Activated B cell treated with CpG ODN at 0.5 μM for 24 hours (primary cell): ENCODE measurements around the gene CNTD1. TPM values are rescaled to one million over a fixed set of nuclear protein-coding genes. Genes with fewer than 3 reads are reported as not detected.
"Not testable (repeated sequence)": the region's sequence is repeated elsewhere in the genome, so short reads cannot be mapped to it uniquely, and the experiment has no call there.

ENCODE experiments used
- ATAC-seq: fragments of 200-7000 bp; cut with Tn5 transposase; one replicate; pipeline ENCODE4 v1.10.0; 2021; ENCODE audit warnings: low read depth, mild to moderate bottlenecking, moderate library complexity
- CTCF ChIA-PET: fragments of 350-600 bp; sonication (Branson Sonifier 250); formaldehyde crosslinking; loops from one replicate; lab custom pipeline; 2021; ENCODE audit warnings: antibody characterized with exemption; lab: Charles Lee
- POLR2A ChIA-PET: fragments of 350-600 bp; sonication (Branson Sonifier 250); formaldehyde crosslinking; loops from one replicate; lab custom pipeline; 2021; ENCODE audit warnings: antibody characterized with exemption; lab: Charles Lee
- DNase-seq: peaks from one replicate; pipeline ENCODE4 v3.0.0; 2022
- H3K27ac Mint-ChIP-seq: one replicate; pipeline ENCODE4 v1.8.0; 2020; ENCODE audit warnings: mixed read lengths
- H3K27me3 Mint-ChIP-seq: one replicate; pipeline ENCODE4 v1.8.0; 2021; ENCODE audit warnings: mixed read lengths
- H3K36me3 Mint-ChIP-seq: one replicate; pipeline ENCODE4 v1.8.0; 2021; ENCODE audit warnings: low read depth, mixed read lengths
- H3K4me1 Mint-ChIP-seq: one replicate; pipeline ENCODE4 v1.8.0; 2021; ENCODE audit warnings: mixed read lengths
- H3K4me3 Mint-ChIP-seq: one replicate; pipeline ENCODE4 v1.8.0; 2020; ENCODE audit warnings: mild to moderate bottlenecking, mixed read lengths
- H3K9me3 Mint-ChIP-seq: one replicate; pipeline ENCODE4 v1.8.0; 2020; ENCODE audit warnings: mixed read lengths
- intact Hi-C: fragments of 100-400 bp; cut with micrococcal nuclease; formaldehyde crosslinking; loops from one replicate; pipeline ENCODE4 v1.15.1; 2024
- total RNA-seq: library from RNA; stranded (reverse); gene quantifications from 2 replicates; pipeline ENCODE4 v1.2.3, GENCODE V29; 2022
- TF ChIP-seq, protein P1 (sequence below): fragments of 200-600 bp; IDR thresholded peaks from one replicate; pipeline ENCODE4 v1.8.0; 2022; ENCODE audit warnings: antibody characterized with exemption, mild to moderate bottlenecking

Gene CNTD1
- total RNA-seq, 1 donor from 2014 or later = not detected

DNA sequence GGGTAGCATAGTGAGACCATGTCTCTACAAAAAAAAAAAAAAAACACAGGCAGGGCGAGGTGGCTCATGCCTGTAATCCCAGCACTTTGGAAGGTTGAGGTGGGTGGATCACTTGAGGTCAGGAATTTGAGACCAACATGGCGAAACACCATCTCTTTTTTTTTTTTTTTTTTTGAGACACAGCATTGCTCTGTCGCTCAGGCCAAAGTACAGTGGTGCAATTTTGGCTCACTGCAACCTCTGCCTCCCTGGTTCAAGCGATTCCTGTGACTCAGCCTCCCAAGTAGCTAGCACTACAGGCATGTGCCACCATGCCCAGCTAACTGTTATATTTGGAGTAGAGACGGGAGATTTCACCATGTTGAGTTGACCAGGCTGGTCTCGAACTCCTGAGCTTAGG lies 32.5 kb upstream of the CNTD1 start:
- no peak overlapping the region for H3K4me3 Mint-ChIP-seq
- no peaks in the 10 kb centered on the region for H3K9me3 Mint-ChIP-seq
- no peaks in the 10 kb centered on the region for H3K4me1 Mint-ChIP-seq
- H3K27me3 Mint-ChIP-seq = peaks cover 31% of the 10 kb centered on the region
- intact Hi-C loops = no loop called here
- H3K36me3 Mint-ChIP-seq = no peaks in the 10 kb centered on the region
- ChIA-PET POLR2A (no interaction called here), CTCF (interaction anchor here (2.6 kb wide), 1 partner anchor 188 kb away, joined by 8 read pairs; the partner anchor contains the start of gene PSMC3IP)
- no peak overlapping the region for H3K27ac Mint-ChIP-seq
- TF ChIP-seq, protein P1, sequence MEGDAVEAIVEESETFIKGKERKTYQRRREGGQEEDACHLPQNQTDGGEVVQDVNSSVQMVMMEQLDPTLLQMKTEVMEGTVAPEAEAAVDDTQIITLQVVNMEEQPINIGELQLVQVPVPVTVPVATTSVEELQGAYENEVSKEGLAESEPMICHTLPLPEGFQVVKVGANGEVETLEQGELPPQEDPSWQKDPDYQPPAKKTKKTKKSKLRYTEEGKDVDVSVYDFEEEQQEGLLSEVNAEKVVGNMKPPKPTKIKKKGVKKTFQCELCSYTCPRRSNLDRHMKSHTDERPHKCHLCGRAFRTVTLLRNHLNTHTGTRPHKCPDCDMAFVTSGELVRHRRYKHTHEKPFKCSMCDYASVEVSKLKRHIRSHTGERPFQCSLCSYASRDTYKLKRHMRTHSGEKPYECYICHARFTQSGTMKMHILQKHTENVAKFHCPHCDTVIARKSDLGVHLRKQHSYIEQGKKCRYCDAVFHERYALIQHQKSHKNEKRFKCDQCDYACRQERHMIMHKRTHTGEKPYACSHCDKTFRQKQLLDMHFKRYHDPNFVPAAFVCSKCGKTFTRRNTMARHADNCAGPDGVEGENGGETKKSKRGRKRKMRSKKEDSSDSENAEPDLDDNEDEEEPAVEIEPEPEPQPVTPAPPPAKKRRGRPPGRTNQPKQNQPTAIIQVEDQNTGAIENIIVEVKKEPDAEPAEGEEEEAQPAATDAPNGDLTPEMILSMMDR = no peak
- ATAC-seq (no peak), DNase-seq (no peak)

DNA sequence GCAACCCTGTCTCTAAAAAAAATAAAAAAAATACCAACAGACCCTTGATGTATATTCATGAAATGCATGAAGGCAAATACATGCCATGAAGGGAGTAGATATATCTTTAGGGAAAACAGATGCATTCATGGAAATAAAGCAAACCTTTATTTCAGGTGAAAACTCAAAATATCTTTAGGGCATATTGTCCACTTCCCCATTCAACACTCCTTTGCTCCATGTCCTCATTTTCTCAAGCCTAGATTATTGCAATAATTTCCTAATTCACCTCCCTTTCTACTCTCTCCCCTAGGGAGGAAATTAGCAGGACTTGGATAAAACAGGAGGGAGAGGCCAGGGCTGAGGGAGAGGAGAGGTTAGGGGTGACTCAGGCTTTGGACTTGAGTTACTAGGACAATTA lies 31.1 kb upstream of the CNTD1 start:
- no peak for ATAC-seq
- DNase-seq = no peak
- Mint-ChIP-seq H3K4me1 (peaks cover 7% of the 10 kb centered on the region), H3K27me3 (peaks cover 21% of the 10 kb centered on the region), H3K9me3 (no peaks in the 10 kb centered on the region), H3K4me3 (no peak overlapping the region), H3K27ac (no peak overlapping the region), H3K36me3 (no peaks in the 10 kb centered on the region)
- intact Hi-C loops = no loop called here
- CTCF ChIA-PET = interaction anchor here (2.6 kb wide), 1 partner anchor 189 kb away, joined by 8 read pairs; the partner anchor contains the start of gene PSMC3IP
- TF ChIP-seq, protein P1 = no peak
- POLR2A ChIA-PET = interaction anchor here (0.6 kb wide), 1 partner anchor 231 kb away, joined by 3 read pairs; no protein-coding TSS in a partner anchor

DNA sequence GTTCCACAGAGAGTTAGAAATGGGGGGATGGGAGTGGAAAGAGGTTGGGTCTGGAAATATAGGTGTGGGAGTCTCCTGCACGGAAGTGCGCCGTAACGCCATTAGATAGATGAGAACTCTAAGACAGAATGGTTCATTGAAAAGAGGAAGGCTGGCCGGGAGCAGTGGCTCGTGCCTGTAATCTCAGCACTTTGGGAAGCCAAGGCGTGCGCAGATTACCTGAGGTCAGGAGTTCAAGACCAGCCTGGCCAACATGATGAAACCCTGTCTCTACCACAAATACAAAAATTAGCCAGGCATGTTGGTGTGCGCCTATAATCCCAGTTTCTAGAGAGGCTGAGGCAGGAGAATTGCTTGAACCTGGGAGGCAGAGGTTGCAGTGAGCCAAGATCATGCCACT lies 30.7 kb upstream of the CNTD1 start:
- DNase-seq, intact Hi-C loops, POLR2A ChIA-PET, H3K36me3 Mint-ChIP-seq, CTCF ChIA-PET, H3K4me3 Mint-ChIP-seq, H3K27ac Mint-ChIP-seq, ATAC-seq, H3K9me3 Mint-ChIP-seq: not testable (repeated sequence)
- H3K27me3 Mint-ChIP-seq = peaks cover 17% of the 10 kb centered on the region
- H3K4me1 Mint-ChIP-seq = peaks cover 11% of the 10 kb centered on the region

DNA sequence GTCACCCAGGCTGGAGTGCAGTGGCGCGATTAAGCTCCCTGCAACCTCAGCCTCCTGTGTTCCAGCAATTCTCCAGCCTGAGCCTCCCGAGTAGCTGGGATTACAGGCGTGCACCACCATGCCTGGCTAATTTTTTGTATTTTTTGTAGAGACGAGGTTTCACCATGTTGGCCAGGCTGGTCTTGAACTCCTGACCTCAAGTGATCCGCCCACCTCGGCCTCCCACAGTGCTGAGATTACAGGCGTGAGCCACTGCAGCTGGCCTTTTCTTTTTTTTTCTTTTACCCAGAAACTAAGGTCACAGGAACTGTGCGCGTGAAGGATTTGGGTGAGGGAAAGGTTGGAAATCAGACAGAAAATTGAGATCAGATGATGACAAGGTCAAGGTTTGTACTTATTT lies 28.7 kb upstream of the CNTD1 start:
- ChIA-PET CTCF (interaction anchor here (0.9 kb wide), 1 partner anchor 47 kb away, joined by 3 read pairs; no protein-coding TSS in a partner anchor), POLR2A (interaction anchor here (0.6 to 2.6 kb wide), 2 partner anchors 26 to 192 kb away, joined by 4 to 6 read pairs; partner anchors contain the start of gene PSMC3IP)
- peaks cover 13% of the 10 kb centered on the region for H3K27me3 Mint-ChIP-seq
- DNase-seq, H3K9me3 Mint-ChIP-seq, H3K4me3 Mint-ChIP-seq, ATAC-seq, intact Hi-C loops, H3K27ac Mint-ChIP-seq: not testable (repeated sequence)
- peaks cover 14% of the 10 kb centered on the region for H3K36me3 Mint-ChIP-seq
- H3K4me1 Mint-ChIP-seq = peaks cover 29% of the 10 kb centered on the region

DNA sequence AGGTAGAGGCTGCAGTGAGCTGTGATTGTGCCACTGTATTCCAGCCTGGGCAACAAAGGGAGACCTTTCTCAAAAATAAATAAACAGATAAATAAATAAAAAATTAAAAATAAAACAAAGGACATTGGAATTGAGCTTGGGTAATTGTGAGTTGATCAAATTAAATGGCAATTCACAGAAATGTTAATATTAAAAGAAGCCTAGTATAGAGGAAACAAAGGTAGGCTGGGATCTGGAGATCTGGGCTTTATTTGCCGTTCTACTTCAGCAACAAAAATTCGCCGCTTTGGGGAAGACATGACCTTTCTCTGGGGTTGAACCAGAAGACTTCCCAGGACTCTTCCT lies 25.7 kb upstream of the CNTD1 start:
- ATAC-seq (peak; percentile 21), DNase-seq (no peak)
- H3K27me3 Mint-ChIP-seq = peaks cover 2% of the 10 kb centered on the region
- H3K36me3 Mint-ChIP-seq = peaks cover 37% of the 10 kb centered on the region
- CTCF ChIA-PET = interaction anchor here (0.8 to 2.8 kb wide), 5 partner anchors 9 to 195 kb away, joined by 3 to 15 read pairs (median 6); partner anchors contain the start of genes PSMC3IP and RAMP2
- POLR2A ChIA-PET = interaction anchor here (0.5 to 2.5 kb wide), 35 partner anchors 10 to 616 kb away, joined by 3 to 26 read pairs (median 5); partner anchors contain the start of genes BECN1, CNTD1, COA3 and MLX
- TF ChIP-seq, protein P1 = no peak
- H3K27ac Mint-ChIP-seq = peak overlapping the region; percentile 96
- intact Hi-C loops = loop anchor here (1.0 kb wide), 2 partner anchors 25 to 29 kb away; partner anchors contain the start of genes CNTD1 and COA3
- no peaks in the 10 kb centered on the region for H3K9me3 Mint-ChIP-seq
- peak overlapping the region; percentile 98 for H3K4me3 Mint-ChIP-seq
- H3K4me1 Mint-ChIP-seq = peaks cover 35% of the 10 kb centered on the region
